Ramos (cell line): ENCODE data around the gene JUP.

Experiments used
- in situ Hi-C: fragments of 300-500 bp; cut with MboI; formaldehyde crosslinking; loops from one replicate; pipeline ENCODE4 v1.14.3; 2022; ENCODE audit warnings: low sequenced_read_pairs; ENCODE audit not compliant: unreplicated experiment

The JUP gene

GRCh38 chr17:41810659-41811548 is 24.4 kb upstream of the JUP start:
- in situ Hi-C loops: no loop called here

DNA sequence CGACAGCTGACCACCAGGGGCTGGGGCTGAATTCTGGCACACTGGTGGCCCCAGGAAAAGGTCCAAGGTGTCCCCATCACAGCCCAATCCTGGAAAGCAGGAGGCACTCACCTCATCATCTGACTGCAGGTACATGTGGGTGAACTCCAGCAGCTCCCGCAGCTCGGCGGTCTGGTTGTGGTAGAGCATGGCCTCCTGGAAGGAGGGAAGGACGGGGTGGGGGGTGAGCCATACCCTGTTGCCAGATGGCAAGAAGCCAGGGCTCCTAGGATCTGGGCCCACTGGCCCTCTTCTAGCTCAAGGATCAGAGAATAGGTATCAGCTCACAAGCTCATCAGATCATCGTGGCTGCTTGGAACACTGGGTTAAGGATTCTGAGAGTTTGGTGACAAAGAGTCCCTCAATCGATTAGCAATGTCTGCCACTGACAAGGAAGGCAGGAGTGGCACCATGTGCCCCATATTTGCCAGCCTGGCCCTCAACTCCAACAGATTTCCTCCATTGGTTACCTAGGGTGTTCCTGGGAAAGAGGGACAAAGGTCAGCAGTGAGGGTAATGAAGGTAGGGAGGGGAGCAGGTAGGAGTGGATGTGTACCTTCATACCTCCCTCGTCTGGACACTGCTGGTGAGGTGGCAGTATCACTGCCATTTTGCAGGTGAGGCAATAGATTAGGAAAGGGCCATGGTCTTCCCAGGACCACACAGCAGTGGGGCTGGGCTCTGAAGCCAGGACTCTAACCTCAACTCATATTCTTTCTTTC is 20.4 kb upstream of the JUP start:
- in situ Hi-C loops: no loop called here

- in situ Hi-C loops: loop anchor here (5.0 kb wide), 1 partner anchor 61 kb away; no protein-coding TSS in a partner anchor
These were observed 16.8 kb upstream of the JUP start for GRCh38 chr17:41803049-41804020.

DNA sequence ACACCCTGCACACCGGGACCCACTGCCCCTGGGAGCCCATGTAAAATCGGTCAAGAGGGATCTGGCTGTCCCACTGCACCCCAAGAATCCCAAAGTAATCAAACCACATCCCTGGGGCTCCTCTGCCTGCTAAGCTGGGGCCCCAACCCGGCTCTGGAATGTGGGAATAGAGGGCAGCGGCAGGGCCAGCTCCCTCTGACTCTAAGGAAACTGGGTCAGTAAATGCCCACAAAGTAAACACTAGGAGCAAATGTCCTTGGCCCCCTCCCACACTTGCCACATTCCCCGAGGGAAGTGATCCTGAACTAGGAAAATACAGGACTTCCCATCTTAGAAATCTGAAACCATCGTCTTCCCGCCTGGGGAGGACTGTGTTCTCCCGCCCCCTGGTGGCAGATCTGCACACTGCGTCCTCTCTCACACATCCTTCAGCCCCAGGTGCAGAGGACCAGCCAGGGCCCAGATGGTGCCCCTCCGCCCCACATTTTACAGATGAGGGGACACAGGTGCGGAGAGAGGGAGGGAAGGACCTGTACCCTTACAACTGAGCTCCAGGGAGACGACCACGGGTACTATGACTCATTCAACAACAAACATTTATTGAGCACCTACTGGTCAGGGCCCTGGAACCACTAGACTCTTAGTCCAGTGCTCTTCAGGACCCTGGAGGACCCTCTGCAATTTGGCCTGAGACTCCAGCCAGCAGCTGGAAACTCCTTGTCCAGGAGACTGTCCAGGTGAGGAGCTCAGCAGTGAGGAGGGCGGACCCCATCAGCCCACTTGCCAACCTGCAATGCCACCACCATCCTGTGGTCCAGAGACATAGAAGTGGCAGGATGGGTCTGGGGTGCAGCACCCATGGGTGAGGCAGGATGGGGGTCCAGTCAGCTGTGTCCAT is 15.1 kb upstream of the JUP start:
- in situ Hi-C loops: loop anchor here (5.0 kb wide), 1 partner anchor 59 kb away; no protein-coding TSS in a partner anchor

- in situ Hi-C loops: loop anchor here (5.0 kb wide), 1 partner anchor 58 kb away; no protein-coding TSS in a partner anchor
These were observed 14.3 kb upstream of the JUP start for GRCh38 chr17:41800601-41801373.

DNA sequence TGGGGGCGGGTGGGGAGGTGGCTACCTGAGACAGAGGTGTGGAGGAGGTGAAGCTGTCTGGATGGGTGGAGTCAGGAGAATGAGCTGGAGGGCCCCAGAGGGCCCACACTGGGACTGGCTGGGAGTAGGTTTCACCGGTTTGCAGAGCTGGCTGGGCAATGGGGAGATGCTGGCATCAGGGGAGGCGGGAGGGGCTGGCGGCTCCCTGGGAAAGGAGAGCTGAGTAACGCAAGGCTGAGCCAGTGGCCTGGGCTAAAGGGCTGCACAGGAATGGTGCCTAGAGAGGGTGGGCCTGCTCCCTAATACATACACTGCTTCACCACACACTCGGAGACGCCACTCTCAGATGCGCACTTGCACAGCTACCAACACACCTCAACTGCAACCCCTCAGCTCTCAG is 12.9 kb upstream of the JUP start:
- in situ Hi-C loops: no loop called here

- in situ Hi-C loops: no loop called here
These were observed 10.9 kb upstream of the JUP start for GRCh38 chr17:41797377-41797776.

GRCh38 chr17:41796121-41796895 is 9.8 kb upstream of the JUP start:
- in situ Hi-C loops: no loop called here

- in situ Hi-C loops: no loop called here
These were observed 8.0 kb upstream of the JUP start for GRCh38 chr17:41794540-41794975.

GRCh38 chr17:41793784-41794539 is 7.5 kb upstream of the JUP start:
- in situ Hi-C loops: no loop called here

GRCh38 chr17:41792845-41793783 is 6.6 kb upstream of the JUP start:
- in situ Hi-C loops: no loop called here

DNA sequence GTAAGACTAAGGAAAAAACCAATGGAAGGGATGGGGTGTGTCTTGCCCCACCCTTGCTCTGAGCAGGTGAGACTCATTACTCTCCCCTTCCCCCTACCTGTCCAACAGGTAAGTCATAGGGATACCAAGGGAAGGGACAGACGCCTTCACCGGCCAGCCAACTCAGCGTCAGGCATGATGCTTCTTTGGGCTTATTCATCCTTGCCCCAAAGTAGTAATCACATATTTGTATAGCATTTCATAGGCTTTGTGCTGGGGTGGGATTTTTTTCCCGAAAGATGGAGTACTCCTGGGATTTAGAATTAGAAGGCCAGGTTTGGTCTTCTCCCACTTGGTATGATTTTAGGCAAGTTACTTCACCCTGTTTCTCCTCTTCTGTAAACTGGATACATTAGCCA is 509 bp upstream of the JUP start:
- in situ Hi-C loops: no loop called here

DNA sequence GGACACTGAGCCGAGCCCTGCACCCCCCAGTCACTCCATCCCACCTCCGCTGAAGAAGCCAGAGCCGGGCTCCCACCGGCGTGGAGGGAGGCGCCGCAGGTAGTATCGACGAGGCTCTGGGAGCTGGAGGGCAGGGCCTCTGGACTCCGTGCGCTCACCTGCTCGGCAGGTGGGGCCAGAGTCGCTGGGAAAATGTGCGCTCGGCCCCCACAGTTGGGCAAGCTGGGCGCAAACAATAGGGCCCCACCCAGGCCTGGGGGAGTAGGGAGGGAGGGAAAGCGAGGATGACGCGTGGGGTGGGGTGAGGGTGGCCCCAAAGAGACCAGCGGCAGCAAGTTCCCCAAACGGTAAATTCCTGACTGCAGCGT is 668 bp downstream of the JUP start:
- in situ Hi-C loops: no loop called here

DNA sequence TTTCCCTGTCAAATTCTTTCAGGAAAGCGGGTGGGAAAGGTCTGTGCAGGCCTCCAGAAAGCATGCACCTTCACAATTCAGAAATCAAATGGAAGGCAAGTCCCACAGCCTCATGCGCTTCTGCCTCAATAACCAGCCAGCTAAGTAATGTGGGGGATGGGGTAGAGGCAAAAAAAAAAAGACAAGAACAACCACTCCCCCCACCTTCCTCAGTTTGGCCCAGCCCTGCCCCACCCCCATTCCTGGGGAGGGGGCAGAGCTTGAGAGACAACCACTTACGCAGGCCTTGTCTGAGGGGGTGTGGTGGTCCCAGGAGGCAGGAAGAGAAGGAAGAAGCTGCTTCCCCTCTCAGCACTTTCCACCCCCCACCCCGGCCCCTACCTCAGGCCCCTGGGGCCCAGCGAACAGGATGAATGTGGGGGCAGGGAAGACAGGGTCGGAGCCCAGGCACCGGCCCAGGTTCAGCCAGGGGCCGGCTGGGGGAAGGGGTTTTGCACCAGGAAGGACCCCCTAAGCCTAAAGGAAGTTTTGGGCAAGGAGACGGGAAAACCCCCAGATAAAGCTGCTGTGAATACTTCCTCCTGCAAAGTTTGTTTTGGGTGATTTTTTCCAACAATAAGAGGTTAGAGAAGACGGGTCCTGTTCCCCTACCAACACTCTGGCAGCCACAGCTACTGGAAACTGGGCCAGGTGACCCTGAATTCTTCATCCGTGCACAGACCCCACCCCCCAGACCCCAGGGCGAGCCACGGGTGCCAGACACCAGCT is 1.2 kb downstream of the JUP start:
- in situ Hi-C loops: no loop called here

DNA sequence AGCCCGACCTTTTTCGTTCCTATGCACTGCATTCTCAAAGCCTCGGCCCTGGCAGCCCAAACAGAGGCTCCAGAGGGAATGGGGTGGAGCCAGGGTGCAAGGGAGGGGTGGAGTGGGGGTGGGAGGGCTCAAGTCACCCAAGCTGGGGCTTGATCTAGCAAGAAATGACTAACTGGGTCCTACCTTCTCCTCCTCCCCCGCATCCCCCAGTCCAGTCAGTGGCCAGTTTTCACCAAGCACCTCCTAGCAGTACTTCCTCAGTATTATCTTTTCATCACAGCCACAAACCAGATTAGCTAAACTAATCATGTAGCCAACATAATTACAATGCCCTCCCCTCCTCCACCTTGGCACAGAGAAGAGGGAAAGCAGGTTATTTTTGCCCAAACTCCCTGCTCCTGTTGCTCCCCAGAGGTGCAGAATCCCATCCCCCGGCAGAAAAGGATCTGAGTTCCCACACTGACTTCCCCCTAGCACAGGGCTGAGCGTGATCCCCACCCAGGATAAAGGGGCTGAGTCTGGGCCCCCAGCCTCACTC is 2.2 kb downstream of the JUP start:
- in situ Hi-C loops: no loop called here
